K562 (cell line): ENCODE results near the gene RTL10. TPM values are rescaled to one million over a fixed set of nuclear protein-coding genes. Genes with fewer than 3 reads are reported as not detected.
A peak's percentile ranks its signal among the peaks of the same experiment; 100 is the strongest.

Experiments used
- ATF1 ChIP-seq, 2 experiments: fragments of 450-650 bp in 1 of 2; IDR thresholded peaks; 2 replicates each; pipeline ENCODE4 v1.6.1; 2016; ENCODE audit warnings: missing compliant biosample characterization in 1 of 2, missing genetic modification characterization in 1 of 2
- CBFB ChIP-seq: sonication (generic); formaldehyde crosslinking; IDR thresholded peaks from 2 replicates; pipeline ENCODE4 v1.4.0; 2020; ENCODE audit warnings: mild to moderate bottlenecking, missing genetic modification reagents
- EHMT2 ChIP-seq: fragments of 450-650 bp; IDR thresholded peaks from 2 replicates; pipeline ENCODE4 v1.6.1; 2018; ENCODE audit warnings: antibody characterized with exemption
- FOXK1 ChIP-seq: sonication (generic); formaldehyde crosslinking; IDR thresholded peaks from 2 replicates; pipeline ENCODE4 v1.8.0; 2022; ENCODE audit warnings: missing genetic modification reagents, mild to moderate bottlenecking, borderline replicate concordance
- GTF2A2 ChIP-seq: IDR thresholded peaks from 2 replicates; pipeline ENCODE4 v1.6.1; 2016; ENCODE audit warnings: mild to moderate bottlenecking, missing genetic modification characterization, missing compliant biosample characterization
- MAZ ChIP-seq, 2 experiments: fragments of 450-650 bp in 1 of 2; sonication (generic) in 1 of 2; formaldehyde crosslinking; IDR thresholded peaks in 1 of 2; conservative IDR thresholded peaks in 1 of 2; 2 replicates each; pipeline versions ENCODE4 v1.4.0 to v1.5.0; 2020; ENCODE audit warnings: mild to moderate bottlenecking in 1 of 2, missing genetic modification reagents in 1 of 2
- NCOA2 ChIP-seq, 2 experiments: fragments of 450-650 bp; IDR thresholded peaks; 2 replicates each; pipeline ENCODE4 v1.6.1; 2018; ENCODE audit warnings: mild to moderate bottlenecking in 2 of 2, moderate library complexity in 1 of 2; ENCODE audit not compliant: partially characterized antibody in 2 of 2
- SIN3A ChIP-seq, 2 experiments: fragments of 150-350 bp in 1 of 2; IDR thresholded peaks; 2 replicates each; pipeline ENCODE4 v1.6.1; 2011 to 2016; ENCODE audit warnings: borderline replicate concordance in 2 of 2, low read depth in 2 of 2, low read length in 2 of 2, mild to moderate bottlenecking in 2 of 2, moderate library complexity in 2 of 2; ENCODE audit not compliant: control insufficient read depth in 1 of 2
- SUPT5H ChIP-seq: fragments of 450-650 bp; IDR thresholded peaks from 2 replicates; pipeline ENCODE4 v1.6.1; 2016
- TARDBP ChIP-seq: fragments of 450-650 bp; IDR thresholded peaks from 2 replicates; pipeline ENCODE4 v1.6.1; 2016
- polyA plus RNA-seq, 8 experiments: library from polyadenylated mRNA; depleted of rRNA in 4 of 8; stranded (reverse) in 5 of 8; unstranded in 3 of 8; fragments of >200 nt; fragmentation: Nextera tagmentation in 2 of 8; fragmentation: Illumina TruSeq in 1 of 8; extraction: Ambion mirVana in 2 of 8; extraction: Trizol in 1 of 8; gene quantifications; 2 replicates each; pipeline versions ENCODE4 v1.2.1 to v1.2.3, GENCODE V29; 2011 to 2014; ENCODE audit warnings: inconsistent platforms in 1 of 8, missing spikeins in 1 of 8
- total RNA-seq, 7 experiments: library from RNA; depleted of rRNA in 6 of 7; stranded (reverse); fragments of >200 nt in 6 of 7; fragmentation: Illumina TruSeq in 2 of 7; extraction: Trizol in 2 of 7; gene quantifications; 2 replicates each; pipeline versions ENCODE4 v1.2.1 to v1.2.3, GENCODE V29; 2011 to 2021; ENCODE audit warnings: low replicate concordance in 1 of 7
- TF ChIP-seq, protein P1 (sequence below), 2 experiments: fragments of 450-650 bp in 1 of 2; sonication (generic) in 1 of 2; formaldehyde crosslinking in 1 of 2; IDR thresholded peaks; 2 replicates each; pipeline versions ENCODE4 v1.7.1 to v1.9.0; 2016 to 2022; ENCODE audit warnings: inconsistent platforms in 1 of 2, mild to moderate bottlenecking in 1 of 2, missing genetic modification reagents in 1 of 2
- TF ChIP-seq, protein P2 (sequence below): fragments of 250-450 bp; sonication (Bioruptor Pico); IDR thresholded peaks from 2 replicates; pipeline ENCODE4 v1.8.0; 2022; ENCODE audit warnings: inconsistent platforms
- TF ChIP-seq, protein P3 (sequence below): IDR thresholded peaks from 2 replicates; pipeline ENCODE4 v1.6.1; 2011; ENCODE audit not compliant: insufficient read length; ENCODE audit errors: extremely low read depth

RTL10 gene
- total and polyA plus RNA-seq, 9 of the 15 experiments (the other 6 are each of a cell fraction or from before 2014, with no cell fraction given), result 19.8 to 75.5 (median 32.5) TPM

DNA sequence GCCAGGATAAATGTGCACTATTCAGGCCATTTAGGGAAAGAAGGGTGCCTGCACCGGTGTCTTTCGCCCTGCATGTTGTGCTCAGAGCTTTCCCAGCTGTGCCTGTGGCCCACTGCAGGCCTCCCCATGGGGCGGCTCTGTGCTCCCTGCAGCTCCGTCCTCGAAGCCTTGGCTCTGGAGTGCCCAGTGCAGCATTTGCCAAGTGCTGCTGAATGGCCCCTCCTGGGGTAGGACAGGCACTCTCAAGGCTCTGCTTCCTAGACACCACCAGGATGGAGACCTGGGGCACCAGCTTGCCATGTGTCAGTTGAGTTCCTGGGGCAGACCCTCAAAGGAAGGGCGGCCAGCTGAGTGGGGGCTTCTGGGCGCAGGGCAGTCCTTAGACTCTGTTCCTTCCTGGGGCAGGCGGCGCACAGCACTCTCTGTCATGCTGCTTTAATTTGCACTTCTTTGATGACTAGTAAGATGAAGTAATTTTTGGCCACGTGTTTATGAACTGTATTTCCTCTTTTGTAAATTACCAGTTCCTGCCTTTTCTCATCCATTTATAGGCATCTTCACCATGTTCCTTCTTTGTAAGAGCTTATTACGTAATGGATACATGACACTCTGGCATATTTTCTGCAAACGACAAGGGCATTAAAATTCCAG, 32.1 kb upstream of the RTL10 start (continued):
- TF ChIP-seq, protein P1, sequence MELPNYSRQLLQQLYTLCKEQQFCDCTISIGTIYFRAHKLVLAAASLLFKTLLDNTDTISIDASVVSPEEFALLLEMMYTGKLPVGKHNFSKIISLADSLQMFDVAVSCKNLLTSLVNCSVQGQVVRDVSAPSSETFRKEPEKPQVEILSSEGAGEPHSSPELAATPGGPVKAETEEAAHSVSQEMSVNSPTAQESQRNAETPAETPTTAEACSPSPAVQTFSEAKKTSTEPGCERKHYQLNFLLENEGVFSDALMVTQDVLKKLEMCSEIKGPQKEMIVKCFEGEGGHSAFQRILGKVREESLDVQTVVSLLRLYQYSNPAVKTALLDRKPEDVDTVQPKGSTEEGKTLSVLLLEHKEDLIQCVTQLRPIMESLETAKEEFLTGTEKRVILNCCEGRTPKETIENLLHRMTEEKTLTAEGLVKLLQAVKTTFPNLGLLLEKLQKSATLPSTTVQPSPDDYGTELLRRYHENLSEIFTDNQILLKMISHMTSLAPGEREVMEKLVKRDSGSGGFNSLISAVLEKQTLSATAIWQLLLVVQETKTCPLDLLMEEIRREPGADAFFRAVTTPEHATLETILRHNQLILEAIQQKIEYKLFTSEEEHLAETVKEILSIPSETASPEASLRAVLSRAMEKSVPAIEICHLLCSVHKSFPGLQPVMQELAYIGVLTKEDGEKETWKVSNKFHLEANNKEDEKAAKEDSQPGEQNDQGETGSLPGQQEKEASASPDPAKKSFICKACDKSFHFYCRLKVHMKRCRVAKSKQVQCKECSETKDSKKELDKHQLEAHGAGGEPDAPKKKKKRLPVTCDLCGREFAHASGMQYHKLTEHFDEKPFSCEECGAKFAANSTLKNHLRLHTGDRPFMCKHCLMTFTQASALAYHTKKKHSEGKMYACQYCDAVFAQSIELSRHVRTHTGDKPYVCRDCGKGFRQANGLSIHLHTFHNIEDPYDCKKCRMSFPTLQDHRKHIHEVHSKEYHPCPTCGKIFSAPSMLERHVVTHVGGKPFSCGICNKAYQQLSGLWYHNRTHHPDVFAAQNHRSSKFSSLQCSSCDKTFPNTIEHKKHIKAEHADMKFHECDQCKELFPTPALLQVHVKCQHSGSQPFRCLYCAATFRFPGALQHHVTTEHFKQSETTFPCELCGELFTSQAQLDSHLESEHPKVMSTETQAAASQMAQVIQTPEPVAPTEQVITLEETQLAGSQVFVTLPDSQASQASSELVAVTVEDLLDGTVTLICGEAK (IDR thresholded peaks at IDR 0.05), result no peak
- TF ChIP-seq, protein P1 (CRISPR knock-in tag; IDR thresholded peaks at IDR 0.05), result no peak
- TF ChIP-seq NCOA2 (IDR thresholded peaks at IDR 0.05; ENCODE audit: partially characterized antibody in 2 of 2) (no peak), TARDBP (no peak), GTF2A2 (no peak), SIN3A (IDR thresholded peaks at IDR 0.05; ENCODE audit: borderline replicate concordance in 2 of 2, control insufficient read depth in 1 of 2, low read depth in 2 of 2, low read length in 2 of 2) (0 out of 4 replicates have a peak, but pooled peaks of 1 of the 2 experiments have one; percentile 10), CBFB (CRISPR knock-in tag) (no peak), EHMT2 (no peak), FOXK1 (CRISPR knock-in tag) (no peak), SUPT5H (no peak), ATF1 (CRISPR knock-in tag; IDR thresholded peaks at IDR 0.05) (no peak), ATF1 (tag; IDR thresholded peaks at IDR 0.05) (no peak), MAZ (CRISPR knock-in tag; conservative IDR thresholded peaks at IDR 0.05 in 1 of 2, IDR thresholded peaks at IDR 0.05 in 1 of 2) (no peak)
- TF ChIP-seq, protein P2, sequence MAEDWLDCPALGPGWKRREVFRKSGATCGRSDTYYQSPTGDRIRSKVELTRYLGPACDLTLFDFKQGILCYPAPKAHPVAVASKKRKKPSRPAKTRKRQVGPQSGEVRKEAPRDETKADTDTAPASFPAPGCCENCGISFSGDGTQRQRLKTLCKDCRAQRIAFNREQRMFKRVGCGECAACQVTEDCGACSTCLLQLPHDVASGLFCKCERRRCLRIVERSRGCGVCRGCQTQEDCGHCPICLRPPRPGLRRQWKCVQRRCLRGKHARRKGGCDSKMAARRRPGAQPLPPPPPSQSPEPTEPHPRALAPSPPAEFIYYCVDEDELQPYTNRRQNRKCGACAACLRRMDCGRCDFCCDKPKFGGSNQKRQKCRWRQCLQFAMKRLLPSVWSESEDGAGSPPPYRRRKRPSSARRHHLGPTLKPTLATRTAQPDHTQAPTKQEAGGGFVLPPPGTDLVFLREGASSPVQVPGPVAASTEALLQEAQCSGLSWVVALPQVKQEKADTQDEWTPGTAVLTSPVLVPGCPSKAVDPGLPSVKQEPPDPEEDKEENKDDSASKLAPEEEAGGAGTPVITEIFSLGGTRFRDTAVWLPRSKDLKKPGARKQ, result no peak
- TF ChIP-seq, protein P3, sequence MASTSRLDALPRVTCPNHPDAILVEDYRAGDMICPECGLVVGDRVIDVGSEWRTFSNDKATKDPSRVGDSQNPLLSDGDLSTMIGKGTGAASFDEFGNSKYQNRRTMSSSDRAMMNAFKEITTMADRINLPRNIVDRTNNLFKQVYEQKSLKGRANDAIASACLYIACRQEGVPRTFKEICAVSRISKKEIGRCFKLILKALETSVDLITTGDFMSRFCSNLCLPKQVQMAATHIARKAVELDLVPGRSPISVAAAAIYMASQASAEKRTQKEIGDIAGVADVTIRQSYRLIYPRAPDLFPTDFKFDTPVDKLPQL, result no peak
